Frontal cortex (tissue), 4 donors: Measurements from ENCODE around the gene DDIAS. TPM values are rescaled to one million over a fixed set of nuclear protein-coding genes. Genes with fewer than 3 reads are reported as not detected.
"Not testable (repeated sequence)": the region's sequence is repeated elsewhere in the genome, so short reads cannot be mapped to it uniquely, and the experiment has no call there.

Experiments used
- DNase-seq, 2 donors: peaks; one replicate each; pipeline ENCODE4 v3.0.0; 2012; ENCODE audit warnings: low spot score in 2 of 2
- FAIRE-seq: peaks from 2 replicates; lab custom pipeline; 2012; peaks lifted over from hg19 to GRCh38; lab: Jason Lieb, UNC
- total RNA-seq: library from RNA; depleted of rRNA; stranded (reverse); fragments of >200 nt; gene quantifications from one replicate; pipeline ENCODE4 v1.2.3, GENCODE V29; 2014
- donor health status: control.
- donor health status: control.
- donor health status: control.

Gene DDIAS
- total RNA-seq, 1 donor from 2014 or later: 1.6 TPM

- FAIRE-seq: no peak
Observed at GRCh38 chr11:82959987-82960778, 58.6 kb downstream of the DDIAS start.

GRCh38 chr11:82960779-82961143 is 59.2 kb downstream of the DDIAS start:
- FAIRE-seq (no peak), DNase-seq (no peak)

More at GRCh38 chr11:82959987-82960778, 58.6 kb downstream of the DDIAS start:
- DNase-seq: no peak

- FAIRE-seq, DNase-seq: not testable (repeated sequence)
Observed at GRCh38 chr11:82962021-82962420, 60.5 kb downstream of the DDIAS start.

- DNase-seq (no peak), FAIRE-seq (no peak)
Observed at GRCh38 chr11:82967381-82967780, 65.8 kb downstream of the DDIAS start.

- DNase-seq: no peak
- FAIRE-seq: no peak
Observed at GRCh38 chr11:82969811-82970210, 68.3 kb downstream of the DDIAS start.

- FAIRE-seq, DNase-seq: not testable (repeated sequence)
Observed at GRCh38 chr11:82970507-82971083, 69.1 kb downstream of the DDIAS start.

- DNase-seq, FAIRE-seq: not testable (repeated sequence)
Observed at GRCh38 chr11:82971519-82971946, 70.0 kb downstream of the DDIAS start.

- FAIRE-seq (no peak), DNase-seq (no peak)
Observed at GRCh38 chr11:82972103-82972502, 70.6 kb downstream of the DDIAS start.

- FAIRE-seq: no peak
- no peak for DNase-seq
Observed at GRCh38 chr11:82974135-82974534, 72.6 kb downstream of the DDIAS start.

GRCh38 chr11:82974851-82975250 is 73.3 kb downstream of the DDIAS start:
- DNase-seq (no peak), FAIRE-seq (no peak)

- DNase-seq (no peak), FAIRE-seq (no peak)
Observed at GRCh38 chr11:82975882-82976281, 74.3 kb downstream of the DDIAS start.

GRCh38 chr11:82976786-82977185 is 75.2 kb downstream of the DDIAS start:
- DNase-seq (no peak), FAIRE-seq (no peak)

GRCh38 chr11:82978422-82979099 is 77.0 kb downstream of the DDIAS start:
- no peak for DNase-seq
- no peak for FAIRE-seq

- FAIRE-seq: no peak
- no peak for DNase-seq
Observed at GRCh38 chr11:82979824-82980223, 78.3 kb downstream of the DDIAS start.

- no peak for FAIRE-seq
- no peak for DNase-seq
Observed at GRCh38 chr11:82980292-82980691, 78.8 kb downstream of the DDIAS start.

- FAIRE-seq (no peak), DNase-seq (no peak)
Observed at GRCh38 chr11:82980947-82981346, 79.4 kb downstream of the DDIAS start.

- DNase-seq (no peak), FAIRE-seq (no peak)
Observed at GRCh38 chr11:82981852-82982251, 80.3 kb downstream of the DDIAS start.
